ENCODE data around the gene ATG4C. TPM values are rescaled to one million over a fixed set of nuclear protein-coding genes. Genes with fewer than 3 reads are reported as not detected.

The ATG4C gene
- total RNA-seq, 1 experiment from 2014 or later: 6.5 TPM

GRCh38 chr1:62903522-62903921 lies 119.6 kb downstream of the ATG4C start:
- H3K36me3 Mint-ChIP-seq (ENCODE audit: insufficient read depth, unreplicated experiment): no peaks in the 10 kb centered on the region
- ChIA-PET POLR2A (no interaction called here), CTCF (interaction anchor here (1.0 to 1.4 kb wide), 2 partner anchors 8 to 18 kb away, joined by 3 read pairs; no protein-coding TSS in a partner anchor)
- no peaks in the 10 kb centered on the region for H3K27me3 Mint-ChIP-seq (ENCODE audit: insufficient read depth, unreplicated experiment)
- no TSS peak for BruUV-seq (replicated peaks)
- no peak overlapping the region for H3K4me3 Mint-ChIP-seq (ENCODE audit: unreplicated experiment)
- no peaks in the 10 kb centered on the region for H3K9me3 Mint-ChIP-seq (ENCODE audit: unreplicated experiment)
- no peaks in the 10 kb centered on the region for H3K4me1 Mint-ChIP-seq (ENCODE audit: insufficient read depth, unreplicated experiment)
- intact Hi-C loops (cut with micrococcal nuclease): no loop called here
- H3K27ac Mint-ChIP-seq (ENCODE audit: low read depth, unreplicated experiment): no peak overlapping the region
- DNase-seq (ENCODE audit: unreplicated experiment): no peak
- no peak for TF ChIP-seq CTCF (IDR thresholded peaks at IDR 0.05; ENCODE audit: unreplicated experiment)

DNA sequence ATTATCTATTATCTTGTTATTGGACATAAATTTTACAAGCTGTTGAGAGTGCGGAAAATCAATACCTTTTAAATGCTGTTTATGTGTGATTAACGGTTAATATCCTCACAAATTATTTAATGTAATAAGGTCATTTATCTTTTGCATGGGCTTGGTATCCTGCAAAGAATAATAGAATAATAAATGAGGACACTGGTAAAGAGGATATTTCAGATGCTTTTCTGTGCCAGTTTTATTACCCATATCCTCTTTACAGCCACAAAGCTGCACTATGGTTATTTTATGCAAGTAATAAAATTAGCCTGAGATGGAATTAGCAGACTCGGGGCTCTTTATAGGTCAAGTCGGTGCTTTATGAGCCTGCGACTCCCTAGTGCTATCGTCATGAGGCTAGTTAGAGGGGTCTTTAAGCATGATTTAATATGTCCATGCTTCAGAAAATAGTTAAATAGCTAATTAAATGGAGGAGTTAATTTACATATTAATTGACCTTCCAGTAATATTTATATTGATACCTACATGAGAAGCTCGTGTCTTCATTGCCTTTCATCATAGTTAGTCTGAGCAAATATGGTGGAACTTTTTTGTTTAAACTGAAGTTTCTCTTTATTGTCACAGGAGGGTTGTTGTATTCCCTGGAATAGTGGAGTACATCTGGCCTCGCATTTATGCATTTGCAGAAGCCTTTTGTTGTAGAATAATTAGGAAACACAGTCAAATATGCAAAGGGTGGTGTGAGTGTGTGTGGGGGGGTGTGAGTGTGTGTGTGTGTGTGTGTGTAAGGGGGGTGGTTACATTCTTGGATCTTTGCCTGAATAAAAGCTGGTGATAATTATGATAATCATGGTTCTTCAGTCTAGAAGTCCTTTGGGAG lies 120.3 kb downstream of the ATG4C start:
- intact Hi-C loops (cut with micrococcal nuclease): no loop called here
- TF ChIP-seq CTCF (IDR thresholded peaks at IDR 0.05; ENCODE audit: unreplicated experiment): no peak
- Mint-ChIP-seq H3K9me3 (ENCODE audit: unreplicated experiment) (no peaks in the 10 kb centered on the region), H3K36me3 (ENCODE audit: insufficient read depth, unreplicated experiment) (no peaks in the 10 kb centered on the region), H3K4me3 (ENCODE audit: unreplicated experiment) (no peak overlapping the region), H3K4me1 (ENCODE audit: insufficient read depth, unreplicated experiment) (no peaks in the 10 kb centered on the region), H3K27ac (ENCODE audit: low read depth, unreplicated experiment) (no peak overlapping the region), H3K27me3 (ENCODE audit: insufficient read depth, unreplicated experiment) (no peaks in the 10 kb centered on the region)
- DNase-seq (ENCODE audit: unreplicated experiment): no peak
- no TSS peak for BruUV-seq (replicated peaks)
- ChIA-PET CTCF (interaction anchor here (0.6 to 1.4 kb wide), 4 partner anchors 8 to 37 kb away, joined by 3 read pairs; no protein-coding TSS in a partner anchor), POLR2A (no interaction called here)

DNA sequence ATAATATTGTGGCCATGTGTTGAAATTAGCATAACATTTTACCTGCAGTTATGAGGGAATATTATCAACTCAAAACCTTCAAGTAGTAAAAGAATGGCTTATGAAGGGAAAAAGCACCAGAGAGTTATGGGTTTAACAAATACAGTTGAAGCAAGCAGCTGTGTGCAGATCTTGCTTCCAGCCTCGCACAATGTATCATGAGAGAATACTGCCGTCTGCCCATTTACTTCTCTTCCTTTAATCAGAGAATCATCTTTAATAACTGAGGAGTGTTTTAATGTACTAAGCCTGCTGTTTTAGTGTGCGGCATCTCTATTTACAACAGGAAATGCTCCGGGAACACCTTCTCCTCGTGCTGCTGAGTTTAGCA lies 120.9 kb downstream of the ATG4C start:
- no peaks in the 10 kb centered on the region for H3K36me3 Mint-ChIP-seq (ENCODE audit: insufficient read depth, unreplicated experiment)
- ChIA-PET CTCF (interaction anchor here (0.6 to 1.4 kb wide), 3 partner anchors 8 to 38 kb away, joined by 3 read pairs; no protein-coding TSS in a partner anchor), POLR2A (no interaction called here)
- H3K27me3 Mint-ChIP-seq (ENCODE audit: insufficient read depth, unreplicated experiment): no peaks in the 10 kb centered on the region
- no peak overlapping the region for H3K4me3 Mint-ChIP-seq (ENCODE audit: unreplicated experiment)
- H3K9me3 Mint-ChIP-seq (ENCODE audit: unreplicated experiment): no peaks in the 10 kb centered on the region
- no peak overlapping the region for H3K27ac Mint-ChIP-seq (ENCODE audit: low read depth, unreplicated experiment)
- no peaks in the 10 kb centered on the region for H3K4me1 Mint-ChIP-seq (ENCODE audit: insufficient read depth, unreplicated experiment)
- DNase-seq (ENCODE audit: unreplicated experiment): no peak
- no TSS peak for BruUV-seq (replicated peaks)
- no peak for TF ChIP-seq CTCF (IDR thresholded peaks at IDR 0.05; ENCODE audit: unreplicated experiment)
- intact Hi-C loops (cut with micrococcal nuclease): no loop called here

DNA sequence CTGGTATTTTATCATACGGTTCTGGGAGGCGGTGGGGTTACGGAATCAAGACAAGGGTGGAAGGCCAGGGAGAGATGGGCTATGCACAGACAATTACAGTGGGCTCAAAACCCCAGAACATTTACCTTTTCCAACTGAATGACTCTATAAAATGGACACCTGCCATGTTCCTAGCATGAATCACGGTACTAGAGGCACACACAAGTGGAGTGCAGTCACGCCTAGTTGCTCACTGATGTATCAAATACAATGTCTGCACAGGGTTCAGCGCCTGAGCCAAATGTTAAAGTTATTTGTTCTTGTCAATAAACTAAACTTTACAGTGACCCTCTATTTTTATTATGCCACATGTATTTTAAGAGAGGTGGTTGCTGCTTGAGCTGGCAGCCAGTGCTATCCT lies 121.4 kb downstream of the ATG4C start:
- DNase-seq (ENCODE audit: unreplicated experiment): no peak
- BruUV-seq (replicated peaks): no TSS peak
- intact Hi-C loops (cut with micrococcal nuclease): no loop called here
- H3K27ac Mint-ChIP-seq (ENCODE audit: low read depth, unreplicated experiment): no peak overlapping the region
- no peaks in the 10 kb centered on the region for H3K36me3 Mint-ChIP-seq (ENCODE audit: insufficient read depth, unreplicated experiment)
- no peaks in the 10 kb centered on the region for H3K9me3 Mint-ChIP-seq (ENCODE audit: unreplicated experiment)
- H3K27me3 Mint-ChIP-seq (ENCODE audit: insufficient read depth, unreplicated experiment): no peaks in the 10 kb centered on the region
- H3K4me3 Mint-ChIP-seq (ENCODE audit: unreplicated experiment): no peak overlapping the region
- POLR2A ChIA-PET: no interaction called here
- CTCF ChIA-PET: interaction anchor here (0.6 to 1.2 kb wide), 2 partner anchors 11 to 33 kb away, joined by 3 read pairs; no protein-coding TSS in a partner anchor
- H3K4me1 Mint-ChIP-seq (ENCODE audit: insufficient read depth, unreplicated experiment): no peaks in the 10 kb centered on the region
- TF ChIP-seq CTCF (IDR thresholded peaks at IDR 0.05; ENCODE audit: unreplicated experiment): no peak
